Measurements from ENCODE around the gene DHX57. TPM values are rescaled to one million over a fixed set of nuclear protein-coding genes. Genes with fewer than 3 reads are reported as not detected.

DHX57 gene
- total RNA-seq, 2 donors from 2014 or later: 11.9 to 50.4 TPM

DNA sequence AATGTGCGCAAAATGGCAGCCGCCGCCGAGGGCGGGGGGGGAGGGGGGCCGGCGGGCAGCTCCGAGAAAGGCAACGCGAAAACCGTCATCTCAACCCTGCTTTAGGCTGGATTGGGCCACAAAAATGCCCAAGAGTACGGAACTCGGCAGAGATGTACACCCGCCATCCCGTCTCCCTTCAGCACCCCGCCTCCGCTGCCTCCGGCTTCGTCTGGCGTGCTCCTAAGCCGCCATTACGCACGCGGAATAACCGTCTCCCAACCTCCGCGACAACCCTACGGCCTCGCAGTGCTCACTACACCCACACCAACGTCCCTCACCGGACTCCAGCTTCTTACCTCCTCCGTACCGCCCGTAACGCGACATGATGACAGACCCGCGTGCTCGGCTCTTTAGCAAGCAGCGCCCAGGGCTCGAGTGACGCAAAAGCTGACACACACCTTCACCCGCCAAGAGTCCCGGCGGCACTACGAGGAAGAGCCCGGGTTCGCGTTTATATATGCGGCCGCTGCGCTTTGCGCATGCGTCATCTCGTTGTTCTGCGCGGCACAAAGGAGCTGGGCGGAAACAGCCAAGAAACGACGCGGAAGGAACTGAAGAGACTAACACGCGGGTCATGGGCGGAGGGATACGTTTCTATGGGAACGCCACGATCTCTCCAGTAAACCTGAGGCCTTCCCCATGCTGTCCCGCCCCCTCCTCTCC lies 124.7 kb downstream of the DHX57 start, which contains the start of gene SRSF7:
Gene SRSF7 (minus strand): TSS at position 471 of the 705 bp plus-strand sequence. CDS start 105 bp downstream, at position 366.
- ATAC-seq (ENCODE audit: insufficient number of reproducible peaks, low FRiP score, low read depth): peak; percentile 96
- Histone ChIP-seq H3K36me3 (peaks cover 30% of the 10 kb centered on the region), H3K27ac (peak within 1 kb of the TSS; percentile 95 to 97), H3K4me1 (ENCODE audit: control insufficient read depth in 1 of 2, low read depth in 2 of 2) (peaks cover 28 to 51% of the 10 kb centered on the region in 2 donors), H3K9me3 (no peaks in the 10 kb centered on the region), H3K27me3 (replicated peaks; ENCODE audit: insufficient read depth) (no peaks in the 10 kb centered on the region), H3K4me3 (peak within 1 kb of the TSS; percentile 93)
- DNase-seq (ENCODE audit: low spot score): peak; percentile 96
- TF ChIP-seq CTCF (IDR thresholded peaks at IDR 0.05): no peak

DNA sequence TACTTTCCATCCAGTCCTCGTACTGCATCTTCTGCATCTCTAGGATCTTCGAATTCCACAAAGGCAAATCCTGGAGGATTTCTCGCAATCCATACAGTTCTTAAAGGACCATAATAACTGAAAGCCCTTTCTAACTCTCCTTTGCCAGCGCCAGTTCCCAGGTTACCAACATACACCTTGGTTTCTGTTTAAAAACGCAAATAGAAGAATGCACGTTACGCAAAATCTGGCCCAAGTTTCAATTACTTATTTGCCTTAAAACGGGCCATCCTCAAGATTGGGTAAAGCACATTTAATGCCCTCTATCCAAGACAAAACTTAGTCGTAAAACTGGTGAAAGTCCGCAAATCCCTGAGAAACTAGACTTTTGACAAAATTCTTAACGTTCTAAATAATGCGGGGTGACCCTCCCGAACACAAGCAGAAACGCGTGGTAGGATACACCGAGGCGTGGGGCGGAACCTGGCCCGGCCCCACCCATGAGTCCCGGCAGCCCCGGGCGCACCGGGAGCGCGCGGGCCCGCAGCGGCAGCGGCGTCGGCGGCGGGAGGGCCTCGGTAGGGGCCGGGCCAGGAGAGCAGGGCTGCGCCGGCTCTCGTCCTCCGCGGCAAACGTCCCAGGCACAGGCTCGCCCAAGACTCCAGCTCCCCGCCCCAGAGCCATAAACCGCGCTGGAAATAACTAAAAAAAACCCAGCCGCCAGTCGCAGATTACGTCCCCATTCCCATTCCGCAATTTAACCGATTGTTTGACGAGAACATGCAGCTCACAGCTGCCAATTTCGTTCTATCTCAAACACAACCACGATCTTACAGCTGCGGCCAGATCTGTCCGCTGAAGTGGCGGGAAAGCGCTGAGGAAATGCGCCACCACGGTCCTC lies 125.5 kb downstream of the DHX57 start:
- ATAC-seq (ENCODE audit: insufficient number of reproducible peaks, low FRiP score, low read depth) (peak; percentile 40), DNase-seq (ENCODE audit: low spot score) (no peak)
- peaks cover 36% of the 10 kb centered on the region for H3K36me3 ChIP-seq
- peaks cover 29 to 52% of the 10 kb centered on the region in 2 donors for H3K4me1 ChIP-seq (ENCODE audit: control insufficient read depth in 1 of 2, low read depth in 2 of 2)
- peak overlapping the region; percentile 95 to 97 for H3K27ac ChIP-seq
- no peaks in the 10 kb centered on the region for H3K27me3 ChIP-seq (replicated peaks; ENCODE audit: insufficient read depth)
- no peak for TF ChIP-seq CTCF (IDR thresholded peaks at IDR 0.05)
- peak overlapping the region; percentile 93 for H3K4me3 ChIP-seq
- H3K9me3 ChIP-seq: no peaks in the 10 kb centered on the region

- Histone ChIP-seq H3K36me3 (peaks cover 46% of the 10 kb centered on the region), H3K9me3 (no peaks in the 10 kb centered on the region), H3K4me1 (ENCODE audit: control insufficient read depth in 1 of 2, low read depth in 2 of 2) (peaks cover 29 to 56% of the 10 kb centered on the region in 2 donors), H3K27me3 (replicated peaks; ENCODE audit: insufficient read depth) (no peaks in the 10 kb centered on the region), H3K27ac (no peak overlapping the region), H3K4me3 (peak overlapping the region; percentile 93)
- ATAC-seq (ENCODE audit: insufficient number of reproducible peaks, low FRiP score, low read depth) (no peak), DNase-seq (ENCODE audit: low spot score) (no peak)
- no peak for TF ChIP-seq CTCF (IDR thresholded peaks at IDR 0.05)
Measured at GRCh38 chr2:38748943-38749804, 126.6 kb downstream of the DHX57 start.

DNA sequence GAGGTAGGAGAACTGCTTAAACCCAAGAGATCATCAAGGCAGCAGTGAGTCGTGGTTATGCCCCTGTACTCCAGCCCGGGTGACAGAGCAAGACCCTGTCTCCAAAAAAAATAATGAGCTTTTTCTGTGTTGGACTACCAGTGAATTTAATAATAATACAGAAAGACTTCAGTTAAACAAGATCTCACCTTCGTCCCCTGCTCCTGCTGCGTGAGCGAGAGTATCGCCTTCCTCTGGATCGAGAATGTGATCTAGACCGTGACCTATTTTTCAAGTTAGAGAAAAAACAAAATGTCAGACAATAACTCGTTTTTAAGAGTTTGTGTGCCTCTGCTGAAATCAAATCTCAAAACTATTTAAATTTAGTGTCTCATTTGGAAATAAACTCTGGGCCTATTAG lies 127.3 kb downstream of the DHX57 start:
- no peak overlapping the region for H3K4me3 ChIP-seq
- no peak for TF ChIP-seq CTCF (IDR thresholded peaks at IDR 0.05)
- peaks cover 48% of the 10 kb centered on the region for H3K36me3 ChIP-seq
- DNase-seq (ENCODE audit: low spot score) (no peak), ATAC-seq (ENCODE audit: insufficient number of reproducible peaks, low FRiP score, low read depth) (no peak)
- H3K9me3 ChIP-seq: no peaks in the 10 kb centered on the region
- no peaks in the 10 kb centered on the region for H3K27me3 ChIP-seq (replicated peaks; ENCODE audit: insufficient read depth)
- H3K27ac ChIP-seq: peak overlapping the region in 1 of 2 donors; percentile 3
- H3K4me1 ChIP-seq (ENCODE audit: control insufficient read depth in 1 of 2, low read depth in 2 of 2): peaks cover 32 to 57% of the 10 kb centered on the region in 2 donors
